Measurements from ENCODE around the gene DUT. TPM values are rescaled to one million over a fixed set of nuclear protein-coding genes. Genes with fewer than 3 reads are reported as not detected.

The DUT gene
- total and polyA plus RNA-seq, 9 of the 15 experiments (the other 6 are each of a cell fraction or from before 2014, with no cell fraction given) = 13.9 to 235 (median 94.9) TPM

DNA sequence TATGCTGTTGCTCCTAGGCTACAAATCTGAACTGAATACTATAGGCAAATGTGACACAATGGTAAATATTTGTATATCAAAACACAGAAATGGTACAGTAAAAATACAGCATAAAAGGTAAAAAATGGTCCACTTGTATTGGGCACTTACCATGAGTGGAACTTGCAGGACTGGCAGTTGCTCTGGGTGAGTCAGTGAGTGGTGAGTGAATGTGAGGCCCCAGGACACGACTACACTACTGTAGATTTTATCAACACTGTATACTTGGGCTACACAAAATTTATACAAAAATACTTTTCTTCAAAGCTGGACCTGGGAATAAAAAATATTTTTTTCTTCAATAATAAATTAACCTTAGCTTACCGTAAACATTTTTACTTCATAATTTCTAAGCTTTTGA is 41.6 kb upstream of the DUT start:
- Histone ChIP-seq H3K27ac (ENCODE audit: extremely low read depth, low read depth, low read length) (no peak overlapping the region), H3K4me1 (replicated peaks in 1 of 2; ENCODE audit: control insufficient read depth in 2 of 2, insufficient read depth in 2 of 2, low read length in 2 of 2) (no peaks in the 10 kb centered on the region), H3K9me1 (ENCODE audit: control insufficient read depth, insufficient read depth, low read length) (no peaks in the 10 kb centered on the region), H3K4me2 (ENCODE audit: insufficient read depth, low read length) (no peak overlapping the region), H3K36me3 (ENCODE audit: control insufficient read depth, insufficient read depth, low read length) (no peaks in the 10 kb centered on the region), H3K4me3 (no peak overlapping the region), H3K79me2 (ENCODE audit: control insufficient read depth, insufficient read depth, low read length) (no peaks in the 10 kb centered on the region), H3K27me3 (ENCODE audit: control insufficient read depth in 2 of 2, insufficient read depth in 2 of 2, low read length in 2 of 2) (no peaks in the 10 kb centered on the region), H3K9ac (ENCODE audit: insufficient read depth in 1 of 2, low read depth in 2 of 2, low read length in 2 of 2) (no peak overlapping the region), H3K9me3 (replicated peaks; ENCODE audit: control insufficient read depth, insufficient read depth, low read depth, low read length) (no peaks in the 10 kb centered on the region), H4K20me1 (replicated peaks; ENCODE audit: control insufficient read depth, insufficient read depth, low read length) (no peaks in the 10 kb centered on the region), H2AFZ (ENCODE audit: low read depth, low read length) (no peak overlapping the region)
- DNase-seq (ENCODE audit: extremely low read depth in 1 of 4, low spot score in 3 of 4) (no peak), ATAC-seq (no peak), FAIRE-seq (no peak)
- WGBS (ENCODE audit: insufficient coverage, low coverage, missing lambda C conversion rate) = 24% methylated on average over 2 of the region's 2 CpGs
- in situ Hi-C loops (cut with MboI) = no loop called here
- intact Hi-C loops (cut with micrococcal nuclease) = loop anchor here (5.0 kb wide), 2 partner anchors 63 to 1092 kb away; no protein-coding TSS in a partner anchor
- TF ChIP-seq GATA2 (CRISPR knock-in tag; IDR thresholded peaks at IDR 0.05) = no peak
- TF ChIP-seq MCM3 (IDR thresholded peaks at IDR 0.05) = no peak
- TF ChIP-seq SIRT6 (IDR thresholded peaks at IDR 0.05; ENCODE audit: low read depth, low read length) = no peak
- TF ChIP-seq STAG1 (CRISPR knock-in tag; IDR thresholded peaks at IDR 0.05; ENCODE audit: borderline replicate concordance) = no peak
- no peak for TF ChIP-seq TBP (optimal IDR thresholded peaks at IDR 0.05; ENCODE audit: low read depth, low read length)
- TF ChIP-seq, protein P1, sequence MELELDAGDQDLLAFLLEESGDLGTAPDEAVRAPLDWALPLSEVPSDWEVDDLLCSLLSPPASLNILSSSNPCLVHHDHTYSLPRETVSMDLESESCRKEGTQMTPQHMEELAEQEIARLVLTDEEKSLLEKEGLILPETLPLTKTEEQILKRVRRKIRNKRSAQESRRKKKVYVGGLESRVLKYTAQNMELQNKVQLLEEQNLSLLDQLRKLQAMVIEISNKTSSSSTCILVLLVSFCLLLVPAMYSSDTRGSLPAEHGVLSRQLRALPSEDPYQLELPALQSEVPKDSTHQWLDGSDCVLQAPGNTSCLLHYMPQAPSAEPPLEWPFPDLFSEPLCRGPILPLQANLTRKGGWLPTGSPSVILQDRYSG (tag; conservative IDR thresholded peaks at IDR 0.05; ENCODE audit: low read depth) = no peak
- CTCF ChIA-PET (ENCODE audit: low intra/inter-chr PET ratio) = no interaction called here
- POLR2A ChIA-PET = interaction anchor here (0.6 kb wide), 1 partner anchor 15 kb away, joined by 3 read pairs; no protein-coding TSS in a partner anchor
- BruUV-seq (replicated peaks) = no TSS peak

DNA sequence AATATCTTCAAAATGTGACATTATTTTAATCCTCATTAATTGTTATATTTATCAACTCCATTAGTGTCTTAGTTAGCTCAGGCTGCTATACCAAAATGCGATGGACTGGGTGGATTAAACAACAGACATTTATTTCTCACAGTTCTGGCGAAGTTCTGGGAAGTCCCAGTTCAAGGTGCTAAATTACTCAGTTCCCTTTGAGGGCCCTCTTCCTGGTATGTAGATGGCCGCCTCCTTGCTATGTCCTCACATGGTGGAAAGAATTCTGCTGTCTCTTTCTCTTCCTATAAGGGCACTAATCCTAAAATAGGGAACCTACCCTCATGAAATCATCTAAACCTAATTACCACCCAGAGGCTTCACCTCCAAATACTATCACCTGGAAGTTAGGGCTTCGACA is 38.8 kb upstream of the DUT start:
- no peaks in the 10 kb centered on the region for H3K9me1 ChIP-seq (ENCODE audit: control insufficient read depth, insufficient read depth, low read length)
- no peak overlapping the region for H3K4me2 ChIP-seq (ENCODE audit: insufficient read depth, low read length)
- FAIRE-seq (no peak), ATAC-seq (no peak), DNase-seq (ENCODE audit: extremely low read depth in 1 of 4, low spot score in 3 of 4) (no peak)
- H3K79me2 ChIP-seq (ENCODE audit: control insufficient read depth, insufficient read depth, low read length) = no peaks in the 10 kb centered on the region
- no peaks in the 10 kb centered on the region for H3K9me3 ChIP-seq (replicated peaks; ENCODE audit: control insufficient read depth, insufficient read depth, low read depth, low read length)
- POLR2A ChIA-PET = no interaction called here
- CTCF ChIA-PET (ENCODE audit: low intra/inter-chr PET ratio) = no interaction called here
- in situ Hi-C loops (cut with MboI) (no loop called here), intact Hi-C loops (cut with micrococcal nuclease) (no loop called here)
- no peaks in the 10 kb centered on the region for H3K27me3 ChIP-seq (ENCODE audit: control insufficient read depth in 2 of 2, insufficient read depth in 2 of 2, low read length in 2 of 2)
- no peak overlapping the region for H3K27ac ChIP-seq (ENCODE audit: extremely low read depth, low read depth, low read length)
- no peak overlapping the region for H3K4me3 ChIP-seq
- 5% methylated on average over 4 of the region's 4 CpGs for WGBS (ENCODE audit: insufficient coverage, low coverage, missing lambda C conversion rate)
- H3K4me1 ChIP-seq (replicated peaks in 1 of 2; ENCODE audit: control insufficient read depth in 2 of 2, insufficient read depth in 2 of 2, low read length in 2 of 2) = no peaks in the 10 kb centered on the region
- no TSS peak for BruUV-seq (replicated peaks)
- no peak overlapping the region for H2AFZ ChIP-seq (ENCODE audit: low read depth, low read length)
- H4K20me1 ChIP-seq (replicated peaks; ENCODE audit: control insufficient read depth, insufficient read depth, low read length) = no peaks in the 10 kb centered on the region
- H3K9ac ChIP-seq (ENCODE audit: insufficient read depth in 1 of 2, low read depth in 2 of 2, low read length in 2 of 2) = no peak overlapping the region
- H3K36me3 ChIP-seq (ENCODE audit: control insufficient read depth, insufficient read depth, low read length) = no peaks in the 10 kb centered on the region
- TF ChIP-seq, protein P2, sequence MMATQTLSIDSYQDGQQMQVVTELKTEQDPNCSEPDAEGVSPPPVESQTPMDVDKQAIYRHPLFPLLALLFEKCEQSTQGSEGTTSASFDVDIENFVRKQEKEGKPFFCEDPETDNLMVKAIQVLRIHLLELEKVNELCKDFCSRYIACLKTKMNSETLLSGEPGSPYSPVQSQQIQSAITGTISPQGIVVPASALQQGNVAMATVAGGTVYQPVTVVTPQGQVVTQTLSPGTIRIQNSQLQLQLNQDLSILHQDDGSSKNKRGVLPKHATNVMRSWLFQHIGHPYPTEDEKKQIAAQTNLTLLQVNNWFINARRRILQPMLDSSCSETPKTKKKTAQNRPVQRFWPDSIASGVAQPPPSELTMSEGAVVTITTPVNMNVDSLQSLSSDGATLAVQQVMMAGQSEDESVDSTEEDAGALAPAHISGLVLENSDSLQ (IDR thresholded peaks at IDR 0.05) = no peak
- TF ChIP-seq GTF2E2 (tag; IDR thresholded peaks at IDR 0.05) (no peak), GABPB1 (CRISPR knock-in tag; IDR thresholded peaks at IDR 0.05) (no peak), SMAD3 (CRISPR knock-in tag; conservative IDR thresholded peaks at IDR 0.05) (no peak), PTTG1 (tag; IDR thresholded peaks at IDR 0.05; ENCODE audit: low read depth) (no peak), NEUROD1 (IDR thresholded peaks at IDR 0.05; ENCODE audit: borderline replicate concordance, low read depth, low read length, partially characterized antibody) (no peak), ZNF263 (CRISPR knock-in tag; IDR thresholded peaks at IDR 0.05; ENCODE audit: borderline replicate concordance) (no peak), IFI16 (CRISPR knock-in tag; IDR thresholded peaks at IDR 0.05) (no peak), PRMT5 (CRISPR knock-in tag; IDR thresholded peaks at IDR 0.05) (no peak), ZNF695 (CRISPR knock-in tag; IDR thresholded peaks at IDR 0.05) (no peak), ZKSCAN8 (CRISPR knock-in tag; IDR thresholded peaks at IDR 0.05) (no peak)

All from K562 (cell line).